Measurements from ENCODE around the gene LRGUK.
"Not testable (repeated sequence)": the region's sequence is repeated elsewhere in the genome, so short reads cannot be mapped to it uniquely, and the experiment has no call there.

The LRGUK gene

DNA sequence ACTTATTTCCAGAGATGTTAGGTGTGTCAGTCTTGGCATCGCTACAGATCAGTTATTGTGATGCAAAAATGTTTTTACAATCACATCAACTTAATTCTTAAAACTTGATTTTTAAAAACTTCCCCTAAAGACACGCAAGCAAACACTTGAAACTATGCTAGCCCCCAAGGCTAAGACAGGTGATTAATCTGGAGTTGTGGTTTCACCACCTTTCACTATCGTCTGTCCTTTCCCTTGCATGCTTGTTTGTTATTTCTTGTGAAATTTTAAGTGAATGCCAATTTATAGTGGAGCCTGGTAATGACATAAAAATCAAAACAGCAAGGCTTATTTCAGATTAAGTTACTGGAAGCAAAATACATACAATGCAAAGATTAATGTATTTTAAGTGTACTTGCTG lies 119.2 kb downstream of the LRGUK start:
- no peak for DNase-seq (ENCODE audit: low spot score)

DNA sequence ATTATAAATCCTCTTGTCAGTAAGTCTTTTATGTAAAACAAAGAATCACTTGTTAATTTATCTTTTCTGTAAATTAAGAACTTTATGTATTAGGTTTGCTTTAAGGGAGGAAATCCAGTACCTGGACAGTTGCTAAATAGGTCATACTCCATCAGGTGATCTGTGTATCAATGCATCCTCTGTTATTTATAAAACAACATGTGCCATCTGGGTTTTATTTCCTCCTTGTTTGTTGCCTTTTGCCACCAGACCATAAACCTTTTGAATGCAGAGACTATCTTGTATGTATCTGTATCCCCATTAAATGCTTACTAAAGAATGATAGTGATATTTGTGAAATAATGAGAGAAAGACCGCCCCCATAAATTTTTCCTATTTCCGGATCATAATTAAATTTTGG lies 119.6 kb downstream of the LRGUK start:
- DNase-seq (ENCODE audit: low spot score), result no peak

- DNase-seq (ENCODE audit: low spot score), result no peak
Measured at GRCh38 chr7:134248196-134248595, 121.1 kb downstream of the LRGUK start.

GRCh38 chr7:134254311-134254710 lies 127.2 kb downstream of the LRGUK start:
- no peak for DNase-seq (ENCODE audit: low spot score)

- DNase-seq (ENCODE audit: low spot score), result no peak
Measured at GRCh38 chr7:134255814-134256213, 128.7 kb downstream of the LRGUK start.

- no peak for DNase-seq (ENCODE audit: low spot score)
Measured at GRCh38 chr7:134262322-134262721, 135.2 kb downstream of the LRGUK start.

- no peak for DNase-seq (ENCODE audit: low spot score)
Measured at GRCh38 chr7:134276951-134277350, 149.8 kb downstream of the LRGUK start.

DNA sequence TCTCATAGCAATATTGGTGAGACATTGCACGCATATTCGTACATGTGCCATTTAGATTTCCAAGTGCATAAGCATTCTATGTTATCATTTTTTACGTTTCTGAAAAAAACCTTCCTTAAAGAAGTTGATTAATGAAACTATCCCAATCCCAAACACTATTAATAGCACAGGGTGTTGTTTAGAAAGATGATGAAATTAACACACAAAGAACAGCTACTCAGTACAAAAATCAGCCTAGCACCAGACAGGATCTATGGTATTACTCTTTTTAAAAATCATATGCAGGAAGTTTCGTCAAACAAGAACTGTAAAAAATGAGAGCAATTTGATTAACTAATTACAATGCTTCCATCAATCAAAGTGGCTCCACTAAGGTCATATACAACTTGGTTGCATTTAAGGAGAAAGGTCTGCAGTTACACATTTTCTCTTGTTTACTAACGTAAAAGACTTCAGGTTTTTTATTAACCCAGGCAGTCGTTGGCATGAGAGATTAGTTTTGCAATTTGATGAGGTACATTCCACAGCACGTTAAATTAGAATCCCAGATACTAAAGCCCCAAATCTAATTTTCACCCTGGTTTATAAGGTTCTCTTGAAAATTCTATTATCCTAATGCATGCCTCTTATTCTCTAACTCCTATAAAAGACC lies 151.5 kb downstream of the LRGUK start:
- DNase-seq (ENCODE audit: low spot score), result no peak

- no peak for DNase-seq (ENCODE audit: low spot score)
Measured at GRCh38 chr7:134279336-134279735, 152.2 kb downstream of the LRGUK start.

DNA sequence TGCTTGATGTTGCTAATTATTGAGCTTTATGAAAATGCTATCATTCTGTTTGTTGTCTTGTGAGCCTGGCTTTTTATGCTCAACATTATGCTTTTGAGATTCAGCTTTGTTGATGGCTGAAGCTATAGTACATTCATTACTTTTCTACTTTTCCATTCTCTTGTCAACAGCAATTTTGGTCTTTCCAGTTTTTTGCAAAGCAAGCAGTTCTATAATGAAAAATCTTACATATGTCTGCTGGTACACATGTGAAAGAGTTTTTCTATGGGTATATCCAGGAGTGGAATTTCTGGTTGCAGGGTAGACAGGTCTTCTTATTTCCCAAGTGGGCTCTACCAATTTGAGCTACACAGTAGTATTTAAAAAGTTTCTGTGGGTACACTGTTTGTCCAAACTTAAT lies 152.8 kb downstream of the LRGUK start:
- DNase-seq (ENCODE audit: low spot score), result no peak

DNA sequence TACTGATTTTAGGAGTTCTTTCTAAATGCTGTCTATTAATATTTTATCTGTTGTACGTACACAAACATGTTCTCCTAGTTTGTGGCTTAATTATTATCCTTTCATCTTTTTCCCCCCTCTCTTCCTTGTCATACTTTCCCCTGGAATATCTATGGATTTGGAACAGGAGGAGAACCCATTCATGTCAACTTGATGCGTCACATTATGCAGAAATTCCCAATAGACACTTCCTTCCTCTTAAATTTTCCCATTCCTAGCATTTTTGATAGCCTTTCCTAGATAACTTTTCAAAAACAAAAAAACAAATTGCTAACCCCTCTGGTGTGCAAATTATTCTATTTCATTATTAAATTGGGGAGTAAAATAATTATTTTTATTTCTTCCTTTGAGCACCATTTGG lies 153.4 kb downstream of the LRGUK start:
- DNase-seq (ENCODE audit: low spot score), result no peak

GRCh38 chr7:134284011-134284410 lies 156.9 kb downstream of the LRGUK start:
- DNase-seq (ENCODE audit: low spot score), result no peak

DNA sequence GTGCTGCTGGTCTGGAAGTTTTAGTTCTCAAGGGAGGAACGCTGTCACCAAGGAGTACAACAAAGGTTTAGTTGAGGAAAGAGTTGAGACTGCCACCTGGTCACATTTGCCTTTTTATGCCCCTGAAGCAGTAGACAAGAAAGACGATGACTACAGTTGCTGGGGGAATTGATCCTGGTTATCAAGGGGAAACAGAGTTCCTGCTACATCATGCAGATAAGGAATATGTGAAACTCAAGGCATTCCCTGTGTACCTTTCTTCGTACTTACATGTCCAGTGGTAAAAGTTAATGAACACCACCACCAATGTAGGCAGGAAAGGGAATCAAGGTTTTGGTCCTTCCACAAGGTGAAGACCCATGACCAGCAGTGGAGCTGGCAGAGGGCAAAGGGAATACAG lies 157.8 kb downstream of the LRGUK start:
- DNase-seq (ENCODE audit: low spot score), result no peak

DNA sequence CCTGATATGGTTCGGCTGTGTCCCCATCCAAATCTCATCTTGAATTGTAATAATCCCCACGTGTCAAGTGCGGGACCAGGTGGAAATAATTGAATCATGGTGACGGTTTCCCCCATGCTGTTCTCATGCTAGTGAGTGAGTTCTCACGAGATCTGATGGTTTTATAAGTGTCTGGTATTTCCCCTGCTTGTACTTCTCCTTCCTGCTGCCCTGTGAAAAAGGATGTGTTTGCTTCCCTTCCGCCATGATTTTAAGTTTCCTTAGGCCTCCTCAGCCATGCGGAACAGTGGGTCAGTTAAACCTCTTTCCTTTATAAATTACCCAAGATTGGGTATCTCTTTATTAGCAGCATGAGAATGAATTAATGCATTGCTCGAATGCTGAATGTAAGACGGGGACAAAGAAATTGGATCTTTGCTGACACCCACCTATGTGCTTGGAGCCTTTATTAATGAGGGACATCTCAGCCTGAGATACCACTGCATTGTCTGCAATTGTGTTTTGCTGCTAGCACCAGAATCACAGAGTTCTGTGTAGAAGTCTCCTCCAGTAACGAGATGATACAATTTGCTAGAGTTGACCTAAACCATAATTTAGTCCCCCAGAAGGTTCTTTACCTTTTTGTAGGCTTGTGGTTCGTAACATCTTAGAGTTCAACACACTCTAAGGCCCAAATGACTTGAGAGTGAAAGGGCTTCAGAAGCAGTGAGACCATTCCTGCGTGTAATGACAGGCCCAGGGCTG lies 160.9 kb downstream of the LRGUK start:
- DNase-seq (ENCODE audit: low spot score), result no peak

DNA sequence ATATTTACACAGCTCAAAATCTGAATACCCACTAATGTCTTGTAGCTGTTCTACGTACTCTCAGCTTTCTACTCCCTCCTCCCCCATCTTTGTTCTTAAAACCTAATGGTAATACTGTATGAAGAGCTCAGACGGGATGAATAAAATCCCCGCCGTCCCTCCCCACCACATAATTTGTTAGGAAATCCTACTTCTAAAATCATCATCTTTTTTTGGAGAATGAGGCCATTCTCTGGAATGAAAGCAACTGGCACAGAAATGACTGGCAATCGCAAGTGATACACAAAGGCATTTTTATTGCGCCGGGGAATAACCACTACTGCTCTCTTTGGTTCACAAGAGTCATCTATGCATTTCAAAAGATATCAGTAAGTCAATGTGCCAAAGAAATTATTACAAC lies 162.3 kb downstream of the LRGUK start:
- no peak for DNase-seq (ENCODE audit: low spot score)

DNA sequence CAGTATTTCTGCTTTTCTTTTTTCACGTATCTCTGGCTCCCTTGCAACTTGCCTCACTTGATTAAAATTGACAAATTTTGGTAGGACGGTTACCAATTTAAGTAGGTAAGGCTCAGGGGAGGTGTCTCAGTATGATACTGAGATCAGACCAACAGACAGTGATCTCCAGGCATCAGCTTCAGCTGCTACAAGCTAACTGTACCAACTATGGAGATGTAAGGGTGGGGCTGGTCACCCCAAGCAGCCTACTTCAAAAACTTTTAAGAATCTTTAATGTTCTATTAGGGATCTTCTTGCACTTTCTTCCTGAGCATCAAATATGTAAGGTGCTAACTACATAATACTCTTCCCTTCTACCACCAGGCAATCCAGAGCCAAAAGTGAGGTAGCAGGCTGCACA lies 162.7 kb downstream of the LRGUK start:
- no peak for DNase-seq (ENCODE audit: low spot score)

GRCh38 chr7:134290286-134290685 lies 163.1 kb downstream of the LRGUK start:
- DNase-seq (ENCODE audit: low spot score), result no peak

DNA sequence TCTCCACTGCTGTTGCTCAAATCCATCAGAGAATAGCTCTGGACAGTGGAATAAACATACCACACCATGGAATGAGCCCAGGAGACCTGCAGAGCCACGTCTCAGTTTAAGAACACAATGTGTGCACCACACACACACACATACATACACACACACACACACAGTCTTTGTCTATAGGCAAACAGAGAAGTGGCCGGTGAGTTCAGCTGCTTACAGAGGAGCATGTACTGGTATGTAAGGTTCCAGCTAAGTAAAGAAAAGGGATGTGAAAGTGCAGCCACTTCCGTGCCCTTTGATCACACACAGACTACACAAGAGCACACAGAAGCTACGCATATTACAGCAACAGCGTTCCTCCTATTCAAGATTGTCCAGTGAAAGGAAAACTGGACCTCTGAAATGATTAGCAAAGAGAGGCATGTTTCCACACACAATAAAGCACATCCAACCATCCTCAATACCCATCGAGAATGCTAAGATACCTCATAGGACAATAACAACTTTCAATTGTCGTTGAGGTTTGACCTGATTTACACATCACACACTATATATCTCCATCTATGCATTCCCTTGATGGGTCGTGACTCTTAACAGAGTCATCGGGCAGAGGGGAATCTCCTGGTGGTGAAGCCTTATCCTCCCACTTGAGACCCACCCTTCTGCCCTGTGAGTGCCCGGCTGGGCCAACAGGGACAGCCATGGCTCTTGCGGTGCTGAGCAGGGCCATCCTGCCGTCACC lies 166.0 kb downstream of the LRGUK start:
- no peak for DNase-seq (ENCODE audit: low spot score)

DNA sequence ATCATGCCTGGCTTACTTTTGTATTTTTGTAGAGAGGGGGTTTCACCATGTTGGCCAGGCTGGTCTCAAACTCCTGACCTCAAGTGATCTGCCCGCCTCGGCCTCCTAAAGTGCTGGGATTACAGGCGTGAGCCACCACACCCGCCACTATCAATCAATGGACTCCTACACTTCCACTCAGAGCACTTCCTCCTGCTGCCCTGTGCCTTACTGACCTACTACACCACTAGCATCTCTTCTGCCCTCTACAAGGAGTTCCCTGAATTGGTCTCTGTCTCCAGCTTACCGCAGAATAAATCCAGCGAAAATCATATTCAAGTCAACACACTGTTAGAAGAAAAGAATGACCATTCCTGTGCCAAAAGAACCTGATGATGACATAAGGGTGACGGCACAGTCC lies 168.8 kb downstream of the LRGUK start:
- DNase-seq (ENCODE audit: low spot score), result not testable (repeated sequence)

DNA sequence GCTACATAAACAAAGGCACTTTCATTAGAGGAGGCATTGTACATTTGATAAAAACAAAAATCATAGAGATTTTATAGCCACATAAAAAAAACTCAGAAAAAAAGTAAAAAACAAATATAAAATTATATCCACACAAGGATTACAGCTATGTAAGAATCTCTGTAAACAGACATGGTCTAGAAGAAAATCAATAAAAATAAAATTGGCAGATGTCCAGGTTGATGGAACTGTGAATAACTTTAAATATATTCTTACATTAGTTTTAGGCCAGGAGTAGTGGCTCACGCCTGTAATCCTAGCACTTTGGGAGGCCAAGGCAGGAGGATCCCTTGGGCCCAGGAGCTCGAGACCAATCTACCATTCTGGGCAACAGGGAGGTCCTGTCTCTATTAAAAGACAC lies 170.3 kb downstream of the LRGUK start:
- DNase-seq (ENCODE audit: low spot score), result no peak

- DNase-seq (ENCODE audit: low spot score), result no peak
Measured at GRCh38 chr7:134298902-134299683, 172.0 kb downstream of the LRGUK start.

DNA sequence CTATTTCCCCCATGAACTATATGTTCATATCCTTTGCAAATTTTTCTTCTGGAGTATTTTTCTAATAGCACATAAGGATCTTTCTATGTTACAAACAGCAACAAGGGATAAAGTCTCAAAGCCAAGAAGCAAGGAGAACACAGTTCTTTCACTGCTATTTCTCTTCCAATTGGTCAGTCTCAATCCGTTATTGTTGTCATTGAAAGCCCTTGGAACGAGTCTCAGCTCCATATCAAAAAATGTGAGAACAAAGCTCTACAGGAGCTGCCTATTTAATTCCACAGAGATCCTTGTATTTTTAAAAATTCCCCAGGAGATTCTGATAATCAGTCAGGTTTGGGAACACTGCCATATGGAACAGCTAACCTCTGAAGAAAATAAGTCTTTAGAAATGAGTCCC lies 173.8 kb downstream of the LRGUK start:
- no peak for DNase-seq (ENCODE audit: low spot score)

Measured in kidney capillary endothelial cell (primary cell).